ENCODE data around the gene CD59.
"Not testable (repeated sequence)": the region's sequence is repeated elsewhere in the genome, so short reads cannot be mapped to it uniquely, and the experiment has no call there.

DNA sequence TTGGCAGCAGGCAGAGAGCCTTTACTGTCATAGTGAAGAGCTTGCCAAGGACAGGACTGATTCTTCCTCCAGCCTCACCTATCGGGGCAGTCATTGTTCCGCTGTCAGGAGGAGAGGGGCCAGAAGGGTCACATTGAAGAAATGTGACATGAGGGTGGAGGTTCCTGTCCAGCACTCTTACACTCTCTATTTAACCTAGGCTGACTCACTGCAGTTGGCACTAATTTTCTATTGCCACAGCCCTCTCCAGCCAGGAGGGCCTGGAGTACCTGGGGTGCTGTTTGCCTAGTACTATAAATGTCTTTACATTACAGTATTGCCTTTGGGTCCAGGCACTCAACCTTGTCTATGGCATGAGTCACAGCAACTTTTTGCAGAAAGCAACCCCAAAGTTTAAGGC lies 28.4 kb downstream of the CD59 start:
- TF ChIP-seq, protein P1, sequence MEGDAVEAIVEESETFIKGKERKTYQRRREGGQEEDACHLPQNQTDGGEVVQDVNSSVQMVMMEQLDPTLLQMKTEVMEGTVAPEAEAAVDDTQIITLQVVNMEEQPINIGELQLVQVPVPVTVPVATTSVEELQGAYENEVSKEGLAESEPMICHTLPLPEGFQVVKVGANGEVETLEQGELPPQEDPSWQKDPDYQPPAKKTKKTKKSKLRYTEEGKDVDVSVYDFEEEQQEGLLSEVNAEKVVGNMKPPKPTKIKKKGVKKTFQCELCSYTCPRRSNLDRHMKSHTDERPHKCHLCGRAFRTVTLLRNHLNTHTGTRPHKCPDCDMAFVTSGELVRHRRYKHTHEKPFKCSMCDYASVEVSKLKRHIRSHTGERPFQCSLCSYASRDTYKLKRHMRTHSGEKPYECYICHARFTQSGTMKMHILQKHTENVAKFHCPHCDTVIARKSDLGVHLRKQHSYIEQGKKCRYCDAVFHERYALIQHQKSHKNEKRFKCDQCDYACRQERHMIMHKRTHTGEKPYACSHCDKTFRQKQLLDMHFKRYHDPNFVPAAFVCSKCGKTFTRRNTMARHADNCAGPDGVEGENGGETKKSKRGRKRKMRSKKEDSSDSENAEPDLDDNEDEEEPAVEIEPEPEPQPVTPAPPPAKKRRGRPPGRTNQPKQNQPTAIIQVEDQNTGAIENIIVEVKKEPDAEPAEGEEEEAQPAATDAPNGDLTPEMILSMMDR (IDR thresholded peaks at IDR 0.05) = not testable (repeated sequence)
- TF ChIP-seq, protein P2, sequence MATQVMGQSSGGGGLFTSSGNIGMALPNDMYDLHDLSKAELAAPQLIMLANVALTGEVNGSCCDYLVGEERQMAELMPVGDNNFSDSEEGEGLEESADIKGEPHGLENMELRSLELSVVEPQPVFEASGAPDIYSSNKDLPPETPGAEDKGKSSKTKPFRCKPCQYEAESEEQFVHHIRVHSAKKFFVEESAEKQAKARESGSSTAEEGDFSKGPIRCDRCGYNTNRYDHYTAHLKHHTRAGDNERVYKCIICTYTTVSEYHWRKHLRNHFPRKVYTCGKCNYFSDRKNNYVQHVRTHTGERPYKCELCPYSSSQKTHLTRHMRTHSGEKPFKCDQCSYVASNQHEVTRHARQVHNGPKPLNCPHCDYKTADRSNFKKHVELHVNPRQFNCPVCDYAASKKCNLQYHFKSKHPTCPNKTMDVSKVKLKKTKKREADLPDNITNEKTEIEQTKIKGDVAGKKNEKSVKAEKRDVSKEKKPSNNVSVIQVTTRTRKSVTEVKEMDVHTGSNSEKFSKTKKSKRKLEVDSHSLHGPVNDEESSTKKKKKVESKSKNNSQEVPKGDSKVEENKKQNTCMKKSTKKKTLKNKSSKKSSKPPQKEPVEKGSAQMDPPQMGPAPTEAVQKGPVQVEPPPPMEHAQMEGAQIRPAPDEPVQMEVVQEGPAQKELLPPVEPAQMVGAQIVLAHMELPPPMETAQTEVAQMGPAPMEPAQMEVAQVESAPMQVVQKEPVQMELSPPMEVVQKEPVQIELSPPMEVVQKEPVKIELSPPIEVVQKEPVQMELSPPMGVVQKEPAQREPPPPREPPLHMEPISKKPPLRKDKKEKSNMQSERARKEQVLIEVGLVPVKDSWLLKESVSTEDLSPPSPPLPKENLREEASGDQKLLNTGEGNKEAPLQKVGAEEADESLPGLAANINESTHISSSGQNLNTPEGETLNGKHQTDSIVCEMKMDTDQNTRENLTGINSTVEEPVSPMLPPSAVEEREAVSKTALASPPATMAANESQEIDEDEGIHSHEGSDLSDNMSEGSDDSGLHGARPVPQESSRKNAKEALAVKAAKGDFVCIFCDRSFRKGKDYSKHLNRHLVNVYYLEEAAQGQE (IDR thresholded peaks at IDR 0.05; ENCODE audit: insufficient read depth in 1 of 2, low read depth in 2 of 2, low read length in 1 of 2) = not testable (repeated sequence)
- TF ChIP-seq POLR2AphosphoS5 (IDR thresholded peaks at IDR 0.05; ENCODE audit: low read depth, low read length) = peak; percentile 40; the same call in 1 of the 2 replicates
- not testable (repeated sequence) for TF ChIP-seq SIN3A (IDR thresholded peaks at IDR 0.05; ENCODE audit: borderline replicate concordance, insufficient read depth, low read depth, low read length)
